Stimulated activated CD8-positive, alpha-beta memory T cell treated with anti-CD3 and anti-CD28 coated beads, Interleukin-12 subunit alpha, Interleukin-12 subunit beta, amount 100 ng/mL, for 4 hours (primary cell): ENCODE results near the gene VASP.
A peak's percentile ranks its signal among the peaks of the same experiment; 100 is the strongest.

Source experiments
- DNase-seq: peaks from one replicate; pipeline ENCODE4 v3.0.0-alpha.2; 2020; ENCODE audit warnings: low read depth

Gene VASP

GRCh38 chr19:45473682-45474605 lies 33.3 kb upstream of the VASP start:
- DNase-seq, result no peak

DNA sequence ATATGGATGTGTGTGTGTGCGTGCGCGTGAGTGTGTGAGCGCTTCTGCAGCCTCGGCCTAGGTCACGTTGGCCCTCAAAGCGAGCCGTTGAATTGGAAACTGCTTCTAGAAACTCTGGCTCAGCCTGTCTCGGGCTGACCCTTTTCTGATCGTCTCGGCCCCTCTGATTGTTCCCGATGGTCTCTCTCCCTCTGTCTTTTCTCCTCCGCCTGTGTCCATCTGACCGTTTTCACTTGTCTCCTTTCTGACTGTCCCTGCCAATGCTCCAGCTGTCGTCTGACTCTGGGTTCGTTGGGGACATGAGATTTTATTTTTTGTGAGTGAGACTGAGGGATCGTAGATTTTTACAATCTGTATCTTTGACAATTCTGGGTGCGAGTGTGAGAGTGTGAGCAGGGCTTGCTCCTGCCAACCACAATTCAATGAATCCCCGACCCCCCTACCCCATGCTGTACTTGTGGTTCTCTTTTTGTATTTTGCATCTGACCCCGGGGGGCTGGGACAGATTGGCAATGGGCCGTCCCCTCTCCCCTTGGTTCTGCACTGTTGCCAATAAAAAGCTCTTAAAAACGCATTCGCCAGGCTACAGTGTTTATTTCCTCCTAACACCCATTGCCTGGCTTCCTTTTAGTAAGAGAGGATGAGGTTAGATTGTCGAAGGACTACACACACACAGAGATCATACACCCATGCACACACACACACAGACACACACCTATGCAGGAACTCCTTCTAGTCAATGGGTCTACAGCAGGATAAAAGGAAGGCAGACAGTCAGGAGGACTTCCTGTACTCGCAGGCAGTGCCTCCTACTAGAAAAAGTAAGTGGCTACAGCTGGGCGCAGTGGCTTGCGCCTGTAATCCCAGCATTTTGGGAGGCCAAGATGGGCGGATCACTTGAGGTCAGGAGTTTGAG lies 32.4 kb upstream of the VASP start:
- DNase-seq, result no peak

DNA sequence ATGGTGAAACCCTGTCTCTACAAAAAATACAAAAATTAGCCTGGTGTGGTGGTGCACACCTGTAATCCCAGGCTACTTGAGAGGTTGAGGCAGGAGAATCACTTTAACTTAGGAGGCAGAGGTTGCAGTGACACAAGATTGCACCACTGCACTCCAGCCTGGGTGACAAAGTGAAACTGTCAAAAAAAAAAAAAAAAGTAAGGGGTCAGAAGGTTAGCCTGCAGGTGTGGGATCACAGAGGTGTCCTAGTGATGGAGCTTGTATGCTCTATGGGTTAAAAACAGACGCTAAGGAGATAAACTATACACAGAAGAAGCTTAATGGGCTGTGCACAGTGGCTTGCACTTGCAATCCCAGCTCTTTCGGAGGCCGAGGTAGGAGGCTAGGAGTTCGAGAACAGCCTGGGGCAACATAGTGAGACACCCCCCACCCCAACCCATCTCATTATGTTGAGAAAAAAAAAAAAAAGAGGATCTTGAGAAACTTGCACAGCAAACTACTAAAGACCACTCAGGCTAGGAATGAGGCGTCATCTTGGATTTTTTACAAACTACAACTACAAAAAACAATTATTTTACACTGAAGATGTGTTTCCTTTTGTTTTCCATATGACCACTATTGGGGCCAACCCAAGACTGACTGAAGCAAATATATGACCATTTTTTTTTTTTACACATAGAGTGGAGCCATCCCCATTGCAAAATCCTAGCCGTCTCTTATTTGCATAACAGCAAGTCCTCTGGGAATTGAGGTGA lies 31.6 kb upstream of the VASP start:
- no peak for DNase-seq

DNA sequence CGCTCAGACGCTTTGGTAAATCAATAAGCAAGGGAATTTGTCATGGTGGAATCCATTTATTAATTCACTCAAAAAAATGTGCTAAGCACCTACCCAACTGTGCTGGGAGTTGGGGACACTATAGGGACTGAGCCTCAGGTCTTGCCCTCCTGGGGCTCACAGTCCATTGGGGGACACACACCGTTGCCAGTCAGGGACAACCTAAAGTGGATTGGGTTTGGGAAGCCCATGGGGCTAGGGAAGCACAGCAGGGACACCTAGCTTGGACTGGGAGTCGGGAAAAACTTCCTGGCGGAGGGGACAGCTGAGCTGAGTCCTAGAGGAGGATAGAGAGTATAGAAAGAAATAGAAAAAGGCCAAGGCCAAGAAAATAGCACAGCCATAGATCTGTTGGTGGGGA lies 31.0 kb upstream of the VASP start:
- DNase-seq, result no peak

DNA sequence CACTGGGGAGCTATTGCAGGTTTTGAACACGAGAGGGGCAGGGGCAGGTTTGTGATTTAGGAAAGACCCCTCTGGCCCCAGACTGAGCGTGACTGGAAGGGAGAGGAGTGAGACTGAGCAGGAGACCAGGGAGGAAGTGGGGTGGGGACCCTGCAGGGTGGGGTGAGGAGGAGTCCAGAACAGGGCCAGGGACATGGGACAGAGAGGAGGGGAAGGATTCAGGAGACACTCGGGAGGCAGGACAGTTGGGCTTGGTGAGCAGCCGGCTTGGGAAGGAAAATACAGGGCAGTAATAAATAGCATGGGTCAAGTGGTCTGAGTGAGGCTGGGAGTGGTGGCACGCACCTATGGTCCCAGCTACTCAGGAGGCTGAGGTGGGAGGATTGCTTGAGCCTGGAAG lies 30.1 kb upstream of the VASP start:
- no peak for DNase-seq

DNA sequence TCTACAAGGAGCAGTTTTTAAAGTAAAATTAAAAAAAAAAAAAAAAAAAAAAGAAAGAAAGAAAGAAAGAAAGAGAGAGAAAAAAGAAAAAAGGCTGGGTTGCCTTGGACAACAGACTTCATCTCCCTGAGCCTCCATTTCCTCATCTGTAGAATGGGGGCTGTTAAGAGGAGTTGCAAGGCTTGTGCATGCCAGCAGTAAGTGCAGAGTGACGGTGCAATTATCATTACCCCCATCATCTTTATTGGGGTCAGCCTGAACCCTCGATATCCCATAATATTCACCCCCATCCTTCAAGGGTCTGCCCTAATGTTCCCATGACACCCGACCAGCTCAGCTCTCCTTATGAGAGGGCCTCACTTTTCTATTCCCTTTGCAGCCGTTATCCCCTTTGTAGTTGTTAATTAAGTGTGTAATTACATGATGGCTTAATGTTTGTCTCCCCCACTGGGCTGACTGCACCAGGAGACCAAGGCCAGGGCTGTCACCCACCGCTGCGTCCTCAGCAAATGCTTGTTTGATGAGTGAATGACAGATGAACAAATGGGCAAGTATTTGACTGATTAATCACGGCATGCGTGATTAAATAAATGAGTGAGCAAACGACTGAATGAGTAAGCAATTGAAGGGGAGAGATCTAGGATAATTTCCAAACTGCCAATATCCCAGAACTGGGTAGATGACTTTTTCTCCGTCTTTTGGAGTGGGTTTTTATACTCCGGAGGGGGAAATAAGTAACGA lies 29.4 kb upstream of the VASP start:
- no peak for DNase-seq

DNA sequence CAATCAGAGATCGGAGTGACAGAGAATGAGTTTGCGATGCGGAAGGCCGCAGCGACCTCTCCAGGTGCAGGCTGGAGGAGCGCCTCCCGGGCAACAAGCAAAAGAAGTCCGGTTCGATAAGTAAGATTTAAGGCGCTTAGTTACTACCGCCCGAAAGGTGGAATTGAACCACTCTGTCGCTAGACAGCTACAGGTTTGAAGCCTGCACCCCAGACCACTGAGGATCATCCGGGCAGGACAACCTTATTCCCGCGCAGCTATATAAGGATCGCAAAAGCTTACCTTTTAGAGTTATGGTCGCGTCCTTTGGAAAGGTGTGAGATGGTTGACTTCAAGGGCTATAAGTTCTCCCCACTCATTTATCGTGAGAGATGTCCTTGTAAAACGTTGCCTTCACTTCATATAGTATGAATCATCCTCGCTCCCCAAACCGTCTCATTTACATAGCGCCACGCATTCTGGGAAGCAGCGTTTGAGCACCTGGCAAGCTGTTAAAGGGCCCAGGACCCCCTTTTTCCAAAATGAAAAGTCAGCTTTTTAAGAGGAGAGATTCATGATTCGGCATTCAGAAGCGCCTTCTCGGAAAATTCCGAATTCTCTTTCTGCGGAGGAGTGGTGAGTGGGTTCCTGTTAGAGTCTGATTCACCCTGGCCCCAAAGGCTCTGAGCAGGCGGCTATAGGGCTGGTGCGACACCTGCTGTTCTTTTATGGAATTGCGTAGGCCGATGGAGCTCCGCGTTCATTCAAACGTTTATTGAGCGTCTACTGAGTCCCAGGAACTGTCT lies 28.6 kb upstream of the VASP start:
- peak; percentile 78 for DNase-seq

GRCh38 chr19:45483033-45483432 lies 24.2 kb upstream of the VASP start:
- no peak for DNase-seq

GRCh38 chr19:45484273-45484945 lies 22.9 kb upstream of the VASP start:
- DNase-seq, result no peak

- peak; percentile 93 for DNase-seq
These were observed 21.8 kb upstream of the VASP start for GRCh38 chr19:45485305-45486077.

DNA sequence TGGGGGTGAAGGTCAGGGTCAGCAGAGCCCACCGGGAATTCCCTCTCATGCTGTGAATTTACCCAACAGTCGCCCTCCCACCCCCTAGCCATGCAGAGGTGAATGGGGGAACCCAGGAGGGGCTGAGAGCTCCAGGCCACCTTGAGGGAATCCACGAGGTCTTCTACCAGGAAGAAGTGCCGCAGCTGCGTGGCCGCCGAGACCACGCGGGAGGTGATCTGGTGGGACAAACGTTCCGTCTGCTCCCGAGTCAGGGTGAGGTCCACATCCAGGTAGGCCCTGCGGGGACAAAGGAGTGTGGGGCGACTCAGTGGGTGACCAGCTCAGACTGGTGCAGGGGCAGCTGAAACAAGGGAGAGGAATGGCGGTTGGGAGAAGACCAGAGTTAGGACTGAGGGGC lies 18.6 kb upstream of the VASP start:
- DNase-seq, result no peak

GRCh38 chr19:45489216-45489855 lies 17.9 kb upstream of the VASP start:
- DNase-seq, result no peak

GRCh38 chr19:45492137-45492626 lies 15.1 kb upstream of the VASP start:
- no peak for DNase-seq

GRCh38 chr19:45492627-45493470 lies 14.4 kb upstream of the VASP start:
- DNase-seq, result no peak

- DNase-seq, result no peak
These were observed 12.9 kb upstream of the VASP start for GRCh38 chr19:45494261-45494916.

- DNase-seq, result no peak
These were observed 12.1 kb upstream of the VASP start for GRCh38 chr19:45495178-45495577.

- DNase-seq, result no peak
These were observed 10.8 kb upstream of the VASP start for GRCh38 chr19:45496349-45496953.
